SK-N-SH (cell line): ENCODE results near the gene ADAMTS17. TPM values are rescaled to one million over a fixed set of nuclear protein-coding genes. Genes with fewer than 3 reads are reported as not detected.

Experiments
- CTCF ChIA-PET: fragments of 300-600, 350-600 bp; formaldehyde crosslinking; extraction: SDS; loops from one replicate; lab custom pipeline; 2021; lab: Yijun Ruan, JAX
- POLR2A ChIA-PET: fragments of 350-600 bp; sonication (Branson Sonifier 250); formaldehyde crosslinking; extraction: SDS; loops from one replicate; lab custom pipeline; 2020; ENCODE audit warnings: antibody characterized with exemption, inconsistent platforms; lab: Yijun Ruan, JAX
- DNase-seq: peaks from one replicate; pipeline ENCODE4 v3.0.0; 2012
- H2AFZ ChIP-seq: fragments of 200-600 bp; sonication (generic); 2 replicates; pipeline ENCODE4 v1.8.1; 2016; ENCODE audit warnings: antibody characterized with exemption, mild to moderate bottlenecking, low read depth
- H3F3A ChIP-seq: fragments of 200-600 bp; sonication (generic); replicated peaks from 2 replicates; pipeline ENCODE3; 2016; ENCODE audit warnings: antibody characterized with exemption, mild to moderate bottlenecking; ENCODE audit not compliant: insufficient read depth
- H3K27ac ChIP-seq, 2 experiments: fragments of 200-500 bp in 1 of 2; fragments of 200-600 bp in 1 of 2; sonication (Bioruptor generic) in 1 of 2; sonication (generic), shearing (Covaris generic) in 1 of 2; 2 replicates each; pipeline versions ENCODE4 v1.5.1 to v1.6.1; 2014 to 2016; ENCODE audit warnings: low read depth in 2 of 2, inconsistent platforms in 1 of 2, low read length in 1 of 2, mild to moderate bottlenecking in 1 of 2, mixed read lengths in 1 of 2
- H3K27me3 ChIP-seq: fragments of 200-600 bp; sonication (generic), shearing (Covaris generic); 2 replicates; pipeline ENCODE4 v1.6.1; 2016; ENCODE audit warnings: mixed run types; ENCODE audit not compliant: insufficient read depth
- H3K36me3 ChIP-seq, 2 experiments: fragments of 200-500 bp in 1 of 2; fragments of 200-600 bp in 1 of 2; sonication (Bioruptor generic) in 1 of 2; sonication (generic) in 1 of 2; replicated peaks in 1 of 2; 2 replicates each; pipeline versions ENCODE3 to v1.5.1; 2014 to 2016; ENCODE audit warnings: low read length in 1 of 2, mild to moderate bottlenecking in 1 of 2; ENCODE audit not compliant: insufficient read depth in 2 of 2, control insufficient read depth in 1 of 2
- H3K4me1 ChIP-seq, 2 experiments: fragments of 200-500 bp in 1 of 2; fragments of 200-600 bp in 1 of 2; sonication (Bioruptor generic) in 1 of 2; sonication (generic), shearing (Covaris generic) in 1 of 2; 2 replicates each; pipeline versions ENCODE4 v1.5.1 to v1.6.1; 2014 to 2016; ENCODE audit warnings: low read depth in 1 of 2, low read length in 1 of 2, mixed run types in 1 of 2; ENCODE audit not compliant: insufficient read depth in 2 of 2, control insufficient read depth in 1 of 2
- H3K4me2 ChIP-seq: fragments of 200-600 bp; sonication (generic), shearing (Covaris generic); 2 replicates; pipeline ENCODE4 v1.6.1; 2017; ENCODE audit warnings: mixed run types
- H3K4me3 ChIP-seq, 2 experiments: fragments of 200-500 bp in 1 of 2; fragments of 200-600 bp in 1 of 2; sonication (Bioruptor generic) in 1 of 2; sonication (generic), shearing (Covaris generic) in 1 of 2; 2 replicates each; pipeline versions ENCODE4 v1.5.1 to v1.8.1; 2014 to 2016; ENCODE audit warnings: low read depth in 2 of 2, inconsistent platforms in 1 of 2, low read length in 1 of 2, mild to moderate bottlenecking in 1 of 2, mixed read lengths in 1 of 2, moderate library complexity in 1 of 2
- H3K79me2 ChIP-seq: fragments of 200-600 bp; sonication (generic); 2 replicates; pipeline ENCODE4 v1.8.1; 2017; ENCODE audit warnings: mild to moderate bottlenecking; ENCODE audit not compliant: insufficient read depth
- H3K9ac ChIP-seq: fragments of 200-600 bp; sonication (generic); 2 replicates; pipeline ENCODE4 v1.6.1; 2017; ENCODE audit warnings: mixed run types
- H3K9me2 ChIP-seq: fragments of 200-600 bp; sonication (generic); 2 replicates; pipeline ENCODE4 v1.6.1; 2017; ENCODE audit warnings: mixed run types
- H3K9me3 ChIP-seq: fragments of 200-600 bp; sonication (generic); 2 replicates; pipeline ENCODE4 v1.6.1; 2017; ENCODE audit warnings: mixed run types, mild to moderate bottlenecking, moderate library complexity
- H4K20me1 ChIP-seq: fragments of 200-600 bp; sonication (generic); 2 replicates; pipeline ENCODE4 v1.6.1; 2017; ENCODE audit warnings: mild to moderate bottlenecking, mixed run types; ENCODE audit not compliant: insufficient read depth
- EP300 ChIP-seq, 2 experiments: IDR thresholded peaks; 2 replicates each; pipeline versions ENCODE4 v1.4.0 to v1.6.1; 2012; ENCODE audit warnings: borderline replicate concordance in 1 of 2, low read depth in 1 of 2, low read length in 1 of 2
- FOSL2 ChIP-seq: IDR thresholded peaks from 2 replicates; pipeline ENCODE4 v1.4.0; 2012; ENCODE audit warnings: low read depth, mild to moderate bottlenecking, moderate library complexity, borderline replicate concordance
- GABPA ChIP-seq: IDR thresholded peaks from 2 replicates; pipeline ENCODE4 v1.4.0; 2012; ENCODE audit warnings: low read depth, mild to moderate bottlenecking
- JUND ChIP-seq: IDR thresholded peaks from 2 replicates; pipeline ENCODE4 v1.4.0; 2012
- MAX ChIP-seq: IDR thresholded peaks from 2 replicates; pipeline ENCODE4 v1.4.0; 2012; ENCODE audit warnings: low read depth
- MEF2A ChIP-seq: IDR thresholded peaks from 2 replicates; pipeline ENCODE4 v1.4.0; 2012; ENCODE audit warnings: low read depth, borderline replicate concordance
- MXI1 ChIP-seq: IDR thresholded peaks from 2 replicates; pipeline ENCODE4 v1.6.1; 2012; ENCODE audit warnings: mild to moderate bottlenecking, low read depth, low read length, improper control_type of control experiment
- NRF1 ChIP-seq: IDR thresholded peaks from 2 replicates; pipeline ENCODE4 v1.6.1; 2012; ENCODE audit warnings: low read depth, mild to moderate bottlenecking, low read length
- POLR2AphosphoS5 ChIP-seq: IDR thresholded peaks from 2 replicates; pipeline ENCODE4 v1.6.1; 2012; ENCODE audit warnings: low read depth, low read length
- REST ChIP-seq: IDR thresholded peaks from 2 replicates; pipeline ENCODE4 v1.6.1; 2012; ENCODE audit warnings: mild to moderate bottlenecking, low read depth, low read length, moderate library complexity
- RFX5 ChIP-seq: IDR thresholded peaks from 2 replicates; pipeline ENCODE4 v1.6.1; 2012; ENCODE audit warnings: mild to moderate bottlenecking, improper control_type of control experiment, low read length
- RXRA ChIP-seq: IDR thresholded peaks from 2 replicates; pipeline ENCODE4 v1.4.0; 2012; ENCODE audit warnings: low read depth, mild to moderate bottlenecking, borderline replicate concordance
- SIN3A ChIP-seq: IDR thresholded peaks from 2 replicates; pipeline ENCODE4 v1.6.1; 2012; ENCODE audit warnings: low read depth, mild to moderate bottlenecking, low read length, moderate library complexity, borderline replicate concordance
- TEAD4 ChIP-seq: IDR thresholded peaks from 2 replicates; pipeline ENCODE4 v1.4.0; 2012; ENCODE audit warnings: mild to moderate bottlenecking, borderline replicate concordance; ENCODE audit not compliant: insufficient read depth
- USF1 ChIP-seq: IDR thresholded peaks from 2 replicates; pipeline ENCODE4 v1.4.0; 2012; ENCODE audit warnings: low read depth, borderline replicate concordance
- USF2 ChIP-seq: fragments of 150-350 bp; IDR thresholded peaks from 2 replicates; pipeline ENCODE4 v1.6.1; 2017; ENCODE audit warnings: antibody characterized with exemption, low read length, low read depth, borderline replicate concordance
- ZBTB33 ChIP-seq: IDR thresholded peaks from 2 replicates; pipeline ENCODE4 v1.4.0; 2012; ENCODE audit warnings: low read depth, borderline replicate concordance
- WGBS: methylation state at CpG from one replicate; pipeline ENCODE4 v1.1.6; 2017; ENCODE audit warnings: low lambda C conversion rate; 5-methylcytosine and 5-hydroxymethylcytosine counted together
- polyA plus RNA-seq, 3 experiments: library from polyadenylated mRNA; depleted of rRNA; stranded (reverse); fragments of >200 nt; gene quantifications; 2 replicates each; pipeline ENCODE4 v1.2.3, GENCODE V29; 2012

ADAMTS17 gene
- polyA plus RNA-seq, 1 of the 3 experiments (the other 2 are of a cell fraction) = not detected

GRCh38 chr15:100043692-100044091 lies 298.1 kb downstream of the ADAMTS17 start:
- Histone ChIP-seq H3K4me2 (no peak overlapping the region), H3K27me3 (no peaks in the 10 kb centered on the region), H3K27ac (no peak overlapping the region), H2AFZ (no peak overlapping the region), H3K9ac (no peak overlapping the region), H3K36me3 (no peaks in the 10 kb centered on the region), H3K9me2 (no peaks in the 10 kb centered on the region), H3F3A (no peaks in the 10 kb centered on the region)
- POLR2A ChIA-PET = no interaction called here
- DNase-seq = no peak
- CTCF ChIA-PET = interaction anchor here (1.0 to 2.1 kb wide), 2 partner anchors 11 to 295 kb away, joined by 3 to 5 read pairs; no protein-coding TSS in a partner anchor
- no peak for TF ChIP-seq SIN3A
- no peak for TF ChIP-seq USF2
- TF ChIP-seq TEAD4 = no peak
- TF ChIP-seq, all 33 proteins: peak for 0
- Histone ChIP-seq H3K4me3 (no peak overlapping the region), H3K9me3 (no peaks in the 10 kb centered on the region), H4K20me1 (no peaks in the 10 kb centered on the region), H3K4me1 (no peaks in the 10 kb centered on the region), H3K79me2 (no peaks in the 10 kb centered on the region)
- WGBS = 27% methylated on average over 6 of the region's 6 CpGs

- CTCF ChIA-PET = interaction anchor here (1.0 to 2.1 kb wide), 3 partner anchors 10 to 299 kb away, joined by 3 to 5 read pairs (median 3); partner anchors contain the start of gene ADAMTS17
- no peak overlapping the region for H3K9ac ChIP-seq
- no peaks in the 10 kb centered on the region for H3K36me3 ChIP-seq
- no peak overlapping the region for H3K27ac ChIP-seq
- H3K79me2 ChIP-seq = no peaks in the 10 kb centered on the region
- no peaks in the 10 kb centered on the region for H3K27me3 ChIP-seq
- H3K4me3 ChIP-seq = no peak overlapping the region
- no peak overlapping the region for H2AFZ ChIP-seq
- no peaks in the 10 kb centered on the region for H3K9me2 ChIP-seq
- no peak overlapping the region for H3K4me2 ChIP-seq
- TF ChIP-seq NRF1 = no peak
- TF ChIP-seq TEAD4 = no peak
- no peak for TF ChIP-seq MXI1
- TF ChIP-seq ZBTB33 = no peak
- TF ChIP-seq RXRA = no peak
- TF ChIP-seq EP300 (IDR thresholded peaks at IDR 0.05; ENCODE audit: borderline replicate concordance in 1 of 2, low read depth in 1 of 2, low read length in 1 of 2) = no peak
- no peak for TF ChIP-seq USF1
- TF ChIP-seq MAX = no peak
- TF ChIP-seq POLR2AphosphoS5 = no peak
- TF ChIP-seq FOSL2 = no peak
- no peak for TF ChIP-seq GABPA
- no peak for TF ChIP-seq RFX5
- no peak for TF ChIP-seq MEF2A
- no peak for TF ChIP-seq REST
- TF ChIP-seq JUND = no peak
- TF ChIP-seq, all 33 proteins: peak for 0
- no peak for DNase-seq
- H4K20me1 ChIP-seq = no peaks in the 10 kb centered on the region
- 33% methylated on average over 8 of the region's 8 CpGs for WGBS
- POLR2A ChIA-PET = no interaction called here
- no peaks in the 10 kb centered on the region for H3F3A ChIP-seq
- no peaks in the 10 kb centered on the region for H3K4me1 ChIP-seq
- H3K9me3 ChIP-seq = 0 out of 2 replicates have a peak, but pooled peaks cover under 1% of the 10 kb centered on the region
Measured at GRCh38 chr15:100043068-100043641, 298.6 kb downstream of the ADAMTS17 start.
